SK-N-SH (cell line): ENCODE measurements around the gene IFNLR1. TPM values are rescaled to one million over a fixed set of nuclear protein-coding genes. Genes with fewer than 3 reads are reported as not detected.

ENCODE experiments used
- CTCF ChIA-PET: fragments of 300-600, 350-600 bp; formaldehyde crosslinking; extraction: SDS; loops from one replicate; lab custom pipeline; 2021; lab: Yijun Ruan, JAX
- POLR2A ChIA-PET: fragments of 350-600 bp; sonication (Branson Sonifier 250); formaldehyde crosslinking; extraction: SDS; loops from one replicate; lab custom pipeline; 2020; ENCODE audit warnings: antibody characterized with exemption, inconsistent platforms; lab: Yijun Ruan, JAX
- DNase-seq: peaks from one replicate; pipeline ENCODE4 v3.0.0; 2012
- H2AFZ ChIP-seq: fragments of 200-600 bp; sonication (generic); 2 replicates; pipeline ENCODE4 v1.8.1; 2016; ENCODE audit warnings: antibody characterized with exemption, mild to moderate bottlenecking, low read depth
- H3F3A ChIP-seq: fragments of 200-600 bp; sonication (generic); replicated peaks from 2 replicates; pipeline ENCODE3; 2016; ENCODE audit warnings: antibody characterized with exemption, mild to moderate bottlenecking; ENCODE audit not compliant: insufficient read depth
- H3K27ac ChIP-seq, 2 experiments: fragments of 200-500 bp in 1 of 2; fragments of 200-600 bp in 1 of 2; sonication (Bioruptor generic) in 1 of 2; sonication (generic), shearing (Covaris generic) in 1 of 2; 2 replicates each; pipeline versions ENCODE4 v1.5.1 to v1.6.1; 2014 to 2016; ENCODE audit warnings: low read depth in 2 of 2, inconsistent platforms in 1 of 2, low read length in 1 of 2, mild to moderate bottlenecking in 1 of 2, mixed read lengths in 1 of 2
- H3K27me3 ChIP-seq: fragments of 200-600 bp; sonication (generic), shearing (Covaris generic); 2 replicates; pipeline ENCODE4 v1.6.1; 2016; ENCODE audit warnings: mixed run types; ENCODE audit not compliant: insufficient read depth
- H3K36me3 ChIP-seq, 2 experiments: fragments of 200-500 bp in 1 of 2; fragments of 200-600 bp in 1 of 2; sonication (Bioruptor generic) in 1 of 2; sonication (generic) in 1 of 2; replicated peaks in 1 of 2; 2 replicates each; pipeline versions ENCODE3 to v1.5.1; 2014 to 2016; ENCODE audit warnings: low read length in 1 of 2, mild to moderate bottlenecking in 1 of 2; ENCODE audit not compliant: insufficient read depth in 2 of 2, control insufficient read depth in 1 of 2
- H3K4me1 ChIP-seq, 2 experiments: fragments of 200-500 bp in 1 of 2; fragments of 200-600 bp in 1 of 2; sonication (Bioruptor generic) in 1 of 2; sonication (generic), shearing (Covaris generic) in 1 of 2; 2 replicates each; pipeline versions ENCODE4 v1.5.1 to v1.6.1; 2014 to 2016; ENCODE audit warnings: low read depth in 1 of 2, low read length in 1 of 2, mixed run types in 1 of 2; ENCODE audit not compliant: insufficient read depth in 2 of 2, control insufficient read depth in 1 of 2
- H3K4me2 ChIP-seq: fragments of 200-600 bp; sonication (generic), shearing (Covaris generic); 2 replicates; pipeline ENCODE4 v1.6.1; 2017; ENCODE audit warnings: mixed run types
- H3K4me3 ChIP-seq, 2 experiments: fragments of 200-500 bp in 1 of 2; fragments of 200-600 bp in 1 of 2; sonication (Bioruptor generic) in 1 of 2; sonication (generic), shearing (Covaris generic) in 1 of 2; 2 replicates each; pipeline versions ENCODE4 v1.5.1 to v1.8.1; 2014 to 2016; ENCODE audit warnings: low read depth in 2 of 2, inconsistent platforms in 1 of 2, low read length in 1 of 2, mild to moderate bottlenecking in 1 of 2, mixed read lengths in 1 of 2, moderate library complexity in 1 of 2
- H3K79me2 ChIP-seq: fragments of 200-600 bp; sonication (generic); 2 replicates; pipeline ENCODE4 v1.8.1; 2017; ENCODE audit warnings: mild to moderate bottlenecking; ENCODE audit not compliant: insufficient read depth
- H3K9ac ChIP-seq: fragments of 200-600 bp; sonication (generic); 2 replicates; pipeline ENCODE4 v1.6.1; 2017; ENCODE audit warnings: mixed run types
- H3K9me2 ChIP-seq: fragments of 200-600 bp; sonication (generic); 2 replicates; pipeline ENCODE4 v1.6.1; 2017; ENCODE audit warnings: mixed run types
- H3K9me3 ChIP-seq: fragments of 200-600 bp; sonication (generic); 2 replicates; pipeline ENCODE4 v1.6.1; 2017; ENCODE audit warnings: mixed run types, mild to moderate bottlenecking, moderate library complexity
- H4K20me1 ChIP-seq: fragments of 200-600 bp; sonication (generic); 2 replicates; pipeline ENCODE4 v1.6.1; 2017; ENCODE audit warnings: mild to moderate bottlenecking, mixed run types; ENCODE audit not compliant: insufficient read depth
- CTCF ChIP-seq: fragments of 200-600 bp; sonication (generic); IDR thresholded peaks from 2 replicates; pipeline ENCODE4 v1.6.1; 2017; ENCODE audit warnings: antibody characterized with exemption, mild to moderate bottlenecking, moderate library complexity
- EP300 ChIP-seq, 2 experiments: IDR thresholded peaks; 2 replicates each; pipeline versions ENCODE4 v1.4.0 to v1.6.1; 2012; ENCODE audit warnings: borderline replicate concordance in 1 of 2, low read depth in 1 of 2, low read length in 1 of 2
- FOXM1 ChIP-seq: IDR thresholded peaks from 2 replicates; pipeline ENCODE4 v1.4.0; 2012; ENCODE audit warnings: low read depth, mild to moderate bottlenecking
- GABPA ChIP-seq: IDR thresholded peaks from 2 replicates; pipeline ENCODE4 v1.4.0; 2012; ENCODE audit warnings: low read depth, mild to moderate bottlenecking
- GATA2 ChIP-seq: sonication (generic); formaldehyde crosslinking; IDR thresholded peaks from 2 replicates; pipeline ENCODE4 v1.5.0; 2020; ENCODE audit warnings: mild to moderate bottlenecking, missing genetic modification reagents
- JUND ChIP-seq: IDR thresholded peaks from 2 replicates; pipeline ENCODE4 v1.4.0; 2012
- MXI1 ChIP-seq: IDR thresholded peaks from 2 replicates; pipeline ENCODE4 v1.6.1; 2012; ENCODE audit warnings: mild to moderate bottlenecking, low read depth, low read length, improper control_type of control experiment
- PBX3 ChIP-seq: IDR thresholded peaks from 2 replicates; pipeline ENCODE4; 2012
- POLR2AphosphoS5 ChIP-seq: IDR thresholded peaks from 2 replicates; pipeline ENCODE4 v1.6.1; 2012; ENCODE audit warnings: low read depth, low read length
- RFX5 ChIP-seq: IDR thresholded peaks from 2 replicates; pipeline ENCODE4 v1.6.1; 2012; ENCODE audit warnings: mild to moderate bottlenecking, improper control_type of control experiment, low read length
- SMC3 ChIP-seq: IDR thresholded peaks from 2 replicates; pipeline ENCODE4 v1.6.1; 2012; ENCODE audit warnings: low read depth, low read length, improper control_type of control experiment
- TAF1 ChIP-seq: IDR thresholded peaks from 2 replicates; pipeline ENCODE4 v1.6.1; 2012; ENCODE audit warnings: low read depth, mild to moderate bottlenecking, low read length, moderate library complexity, borderline replicate concordance
- TCF12 ChIP-seq: IDR thresholded peaks from 2 replicates; pipeline ENCODE4 v1.4.0; 2012
- WGBS: methylation state at CpG from one replicate; pipeline ENCODE4 v1.1.6; 2017; ENCODE audit warnings: low lambda C conversion rate; 5-methylcytosine and 5-hydroxymethylcytosine counted together
- polyA plus RNA-seq, 3 experiments: library from polyadenylated mRNA; depleted of rRNA; stranded (reverse); fragments of >200 nt; gene quantifications; 2 replicates each; pipeline ENCODE4 v1.2.3, GENCODE V29; 2012
- TF ChIP-seq, protein P1 (sequence below): IDR thresholded peaks from 2 replicates; pipeline ENCODE4 v1.4.0; 2012; ENCODE audit warnings: low read depth, borderline replicate concordance
- TF ChIP-seq, protein P2 (sequence below): fragments of 150-350 bp; IDR thresholded peaks from 2 replicates; pipeline ENCODE4 v1.6.1; 2016; ENCODE audit warnings: mild to moderate bottlenecking, low read depth, low read length
- TF ChIP-seq, protein P3 (sequence below): IDR thresholded peaks from 2 replicates; pipeline ENCODE4 v1.4.0; 2012; ENCODE audit warnings: low read depth

The IFNLR1 gene
- polyA plus RNA-seq, 1 of the 3 experiments (the other 2 are of a cell fraction) = 0.30 TPM

DNA sequence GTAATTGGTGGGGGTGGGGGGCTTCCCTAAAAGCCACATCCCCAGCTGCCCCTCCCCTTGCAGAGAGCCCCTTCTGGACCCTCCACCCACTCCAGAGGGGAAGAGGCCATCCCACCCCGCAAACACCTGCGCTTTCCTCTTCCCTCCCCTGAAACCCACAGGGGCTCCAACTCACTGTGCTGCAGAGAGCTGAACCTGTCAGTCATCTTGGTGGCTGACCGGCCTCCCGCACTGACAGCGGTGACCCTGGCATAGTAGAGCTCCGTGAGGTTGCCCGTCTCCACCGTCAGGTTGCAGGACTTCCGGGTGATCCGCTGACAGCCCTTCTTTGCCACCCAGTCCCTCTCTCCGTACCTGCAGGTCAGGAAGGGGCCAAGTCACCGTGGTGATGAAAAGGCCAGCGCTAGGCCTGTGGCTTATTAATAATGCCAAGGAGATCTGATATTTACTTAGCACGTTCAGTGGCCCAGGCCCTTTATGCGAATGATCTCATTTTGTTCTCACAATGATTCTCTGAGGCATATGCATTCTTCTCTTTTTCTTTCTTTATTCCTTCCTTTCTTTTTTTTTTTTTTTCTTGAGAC lies 50.0 kb downstream of the IFNLR1 start:
- ChIA-PET POLR2A (no interaction called here), CTCF (interaction anchor here (3.3 kb wide), 1 partner anchor 13 kb away, joined by 19 read pairs; no protein-coding TSS in a partner anchor)
- Histone ChIP-seq H2AFZ (no peak overlapping the region), H3F3A (no peaks in the 10 kb centered on the region), H4K20me1 (no peaks in the 10 kb centered on the region), H3K79me2 (no peaks in the 10 kb centered on the region), H3K4me1 (no peaks in the 10 kb centered on the region), H3K27me3 (no peaks in the 10 kb centered on the region; the same call in 1 of the 2 replicates), H3K4me2 (no peak overlapping the region), H3K27ac (no peak overlapping the region), H3K36me3 (no peaks in the 10 kb centered on the region), H3K9me2 (no peaks in the 10 kb centered on the region), H3K9me3 (no peaks in the 10 kb centered on the region), H3K4me3 (no peak overlapping the region), H3K9ac (no peak overlapping the region)
- no peak for DNase-seq
- no peak for TF ChIP-seq PBX3
- TF ChIP-seq, protein P1, sequence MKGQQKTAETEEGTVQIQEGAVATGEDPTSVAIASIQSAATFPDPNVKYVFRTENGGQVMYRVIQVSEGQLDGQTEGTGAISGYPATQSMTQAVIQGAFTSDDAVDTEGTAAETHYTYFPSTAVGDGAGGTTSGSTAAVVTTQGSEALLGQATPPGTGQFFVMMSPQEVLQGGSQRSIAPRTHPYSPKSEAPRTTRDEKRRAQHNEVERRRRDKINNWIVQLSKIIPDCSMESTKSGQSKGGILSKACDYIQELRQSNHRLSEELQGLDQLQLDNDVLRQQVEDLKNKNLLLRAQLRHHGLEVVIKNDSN = no peak
- no peak for TF ChIP-seq TAF1
- no peak for TF ChIP-seq RFX5
- TF ChIP-seq FOXM1 = no peak
- no peak for TF ChIP-seq TCF12
- TF ChIP-seq, protein P2, sequence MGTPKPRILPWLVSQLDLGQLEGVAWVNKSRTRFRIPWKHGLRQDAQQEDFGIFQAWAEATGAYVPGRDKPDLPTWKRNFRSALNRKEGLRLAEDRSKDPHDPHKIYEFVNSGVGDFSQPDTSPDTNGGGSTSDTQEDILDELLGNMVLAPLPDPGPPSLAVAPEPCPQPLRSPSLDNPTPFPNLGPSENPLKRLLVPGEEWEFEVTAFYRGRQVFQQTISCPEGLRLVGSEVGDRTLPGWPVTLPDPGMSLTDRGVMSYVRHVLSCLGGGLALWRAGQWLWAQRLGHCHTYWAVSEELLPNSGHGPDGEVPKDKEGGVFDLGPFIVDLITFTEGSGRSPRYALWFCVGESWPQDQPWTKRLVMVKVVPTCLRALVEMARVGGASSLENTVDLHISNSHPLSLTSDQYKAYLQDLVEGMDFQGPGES = no peak
- no peak for TF ChIP-seq MXI1
- no peak for TF ChIP-seq EP300 (IDR thresholded peaks at IDR 0.05; ENCODE audit: borderline replicate concordance in 1 of 2, low read depth in 1 of 2, low read length in 1 of 2)
- TF ChIP-seq GABPA = no peak
- TF ChIP-seq SMC3 = no peak
- no peak for TF ChIP-seq POLR2AphosphoS5
- TF ChIP-seq, protein P3, sequence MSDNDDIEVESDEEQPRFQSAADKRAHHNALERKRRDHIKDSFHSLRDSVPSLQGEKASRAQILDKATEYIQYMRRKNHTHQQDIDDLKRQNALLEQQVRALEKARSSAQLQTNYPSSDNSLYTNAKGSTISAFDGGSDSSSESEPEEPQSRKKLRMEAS = no peak
- no peak for TF ChIP-seq GATA2
- TF ChIP-seq CTCF = no peak
- no peak for TF ChIP-seq JUND
- 84% methylated on average over 4 of the region's 15 CpGs for WGBS
